ENCODE data around the gene CCDC85A. TPM values are rescaled to one million over a fixed set of nuclear protein-coding genes. Genes with fewer than 3 reads are reported as not detected.

CCDC85A gene
- total and polyA plus RNA-seq, 9 donors, result 0.17 to 6.8 (median 0.65) TPM

DNA sequence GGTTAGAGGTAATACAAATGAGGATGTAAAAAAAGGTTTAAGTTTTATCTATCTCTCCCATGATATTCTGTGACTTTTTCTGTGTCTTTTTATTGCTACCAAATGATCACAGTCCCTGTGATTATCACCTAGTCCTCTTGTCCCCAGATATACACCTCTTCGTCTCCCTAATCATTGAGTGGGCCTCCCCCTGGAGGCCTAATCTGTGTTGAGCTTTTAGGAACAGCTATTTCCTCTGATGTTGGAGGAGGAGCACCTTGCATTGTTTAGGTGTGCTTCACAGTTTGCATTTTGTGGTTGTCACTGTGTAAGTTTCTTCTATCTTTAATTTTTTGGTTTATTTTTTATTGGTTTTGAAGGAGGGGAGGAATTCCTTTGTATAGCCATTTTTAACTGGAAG lies 33.3 kb downstream of the CCDC85A start:
- 57 to 63% (median 60%) methylated on average over 1 of the region's 1 CpG for WGBS, 3 donors
- no peaks in the 10 kb centered on the region for H3K4me1 ChIP-seq (ENCODE audit: insufficient read depth)
- no peaks in the 10 kb centered on the region for H3K27me3 ChIP-seq
- intact Hi-C loops (cut with DNase I), result no loop called here
- no peak for DNase-seq
- no peak overlapping the region for H3K4me3 ChIP-seq
- no peak overlapping the region for H3K27ac ChIP-seq
- H3K9me3 ChIP-seq, result no peaks in the 10 kb centered on the region
- H3K36me3 ChIP-seq, result no peaks in the 10 kb centered on the region
- TF ChIP-seq EP300 (IDR thresholded peaks at IDR 0.05), result no peak
- TF ChIP-seq POLR2A (IDR thresholded peaks at IDR 0.05), result no peak
- TF ChIP-seq, protein P1, sequence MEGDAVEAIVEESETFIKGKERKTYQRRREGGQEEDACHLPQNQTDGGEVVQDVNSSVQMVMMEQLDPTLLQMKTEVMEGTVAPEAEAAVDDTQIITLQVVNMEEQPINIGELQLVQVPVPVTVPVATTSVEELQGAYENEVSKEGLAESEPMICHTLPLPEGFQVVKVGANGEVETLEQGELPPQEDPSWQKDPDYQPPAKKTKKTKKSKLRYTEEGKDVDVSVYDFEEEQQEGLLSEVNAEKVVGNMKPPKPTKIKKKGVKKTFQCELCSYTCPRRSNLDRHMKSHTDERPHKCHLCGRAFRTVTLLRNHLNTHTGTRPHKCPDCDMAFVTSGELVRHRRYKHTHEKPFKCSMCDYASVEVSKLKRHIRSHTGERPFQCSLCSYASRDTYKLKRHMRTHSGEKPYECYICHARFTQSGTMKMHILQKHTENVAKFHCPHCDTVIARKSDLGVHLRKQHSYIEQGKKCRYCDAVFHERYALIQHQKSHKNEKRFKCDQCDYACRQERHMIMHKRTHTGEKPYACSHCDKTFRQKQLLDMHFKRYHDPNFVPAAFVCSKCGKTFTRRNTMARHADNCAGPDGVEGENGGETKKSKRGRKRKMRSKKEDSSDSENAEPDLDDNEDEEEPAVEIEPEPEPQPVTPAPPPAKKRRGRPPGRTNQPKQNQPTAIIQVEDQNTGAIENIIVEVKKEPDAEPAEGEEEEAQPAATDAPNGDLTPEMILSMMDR (IDR thresholded peaks at IDR 0.05), result no peak

DNA sequence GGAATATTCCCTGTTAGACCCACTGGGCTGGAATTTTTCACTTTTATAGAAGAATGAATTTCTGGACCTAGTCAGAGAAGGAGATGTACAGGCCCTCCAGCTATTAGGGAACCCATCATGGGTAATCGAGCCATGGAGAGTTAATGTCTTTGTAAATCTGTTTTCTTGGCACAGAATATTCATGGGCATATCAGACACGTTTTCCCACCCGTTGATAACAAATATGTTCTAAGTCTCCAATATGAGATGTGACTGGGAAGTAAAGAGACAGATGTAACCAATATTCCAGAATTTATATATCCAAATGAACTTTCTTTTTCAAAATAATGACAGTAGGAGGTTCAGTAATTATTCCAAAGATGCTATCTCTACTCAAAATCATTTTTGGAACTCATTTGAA lies 38.7 kb downstream of the CCDC85A start:
- 55 to 73% (median 63%) methylated on average over 3 of the region's 3 CpGs for WGBS, 3 donors
- no peaks in the 10 kb centered on the region for H3K9me3 ChIP-seq
- DNase-seq, result no peak
- H3K27ac ChIP-seq, result no peak overlapping the region
- intact Hi-C loops (cut with DNase I), result no loop called here
- H3K4me1 ChIP-seq (ENCODE audit: insufficient read depth), result no peaks in the 10 kb centered on the region
- H3K4me3 ChIP-seq, result no peak overlapping the region
- TF ChIP-seq EP300 (IDR thresholded peaks at IDR 0.05), result no peak
- TF ChIP-seq, protein P1 (IDR thresholded peaks at IDR 0.05), result no peak
- no peak for TF ChIP-seq POLR2A (IDR thresholded peaks at IDR 0.05)
- H3K27me3 ChIP-seq, result no peaks in the 10 kb centered on the region
- H3K36me3 ChIP-seq, result no peaks in the 10 kb centered on the region

DNA sequence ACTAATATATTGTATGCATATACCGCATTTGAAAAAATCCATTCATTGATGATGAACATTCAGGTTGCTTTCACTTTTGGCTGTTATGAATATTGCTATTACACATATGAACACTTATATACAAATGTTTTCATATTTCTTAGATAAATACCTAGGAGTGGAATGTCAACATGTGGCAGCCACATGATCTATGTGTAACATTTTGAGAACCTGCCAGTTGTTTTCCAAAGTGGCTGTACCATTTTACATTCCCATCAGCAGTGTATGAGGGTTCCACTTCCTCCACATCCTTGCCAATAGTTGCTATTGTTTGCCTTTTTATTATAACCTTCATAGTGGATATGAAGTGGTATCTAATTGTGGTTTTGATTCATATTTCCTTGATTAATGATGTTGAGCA lies 40.5 kb downstream of the CCDC85A start:
- Histone ChIP-seq H3K27ac (no peak overlapping the region), H3K9me3 (no peaks in the 10 kb centered on the region), H3K36me3 (no peaks in the 10 kb centered on the region), H3K4me1 (ENCODE audit: insufficient read depth) (no peaks in the 10 kb centered on the region), H3K27me3 (no peaks in the 10 kb centered on the region), H3K4me3 (no peak overlapping the region)
- 79 to 95% (median 83%) methylated on average over 1 of the region's 1 CpG for WGBS, 3 donors
- TF ChIP-seq POLR2A (IDR thresholded peaks at IDR 0.05) (no peak), EP300 (IDR thresholded peaks at IDR 0.05) (no peak)
- TF ChIP-seq, protein P1 (IDR thresholded peaks at IDR 0.05), result no peak
- no peak for DNase-seq
- intact Hi-C loops (cut with DNase I), result no loop called here

DNA sequence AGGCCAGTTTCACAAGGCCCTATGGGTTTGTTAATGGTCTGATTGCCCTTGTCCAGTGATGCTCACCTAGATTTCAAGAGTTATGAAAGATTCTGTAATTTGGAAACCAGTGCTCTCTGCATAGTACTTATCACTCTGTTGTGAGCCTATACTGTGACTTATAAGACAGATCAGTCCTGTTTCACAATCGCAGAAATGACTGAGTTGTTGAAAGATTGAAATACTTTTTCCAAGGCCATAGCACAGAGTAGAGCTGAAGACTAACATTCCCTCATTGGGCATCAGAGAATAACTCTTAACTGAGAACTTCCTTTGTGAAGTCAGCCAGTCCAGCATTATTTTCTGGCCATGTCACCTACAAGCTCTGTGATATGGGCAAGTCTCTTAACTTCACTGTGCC lies 44.0 kb downstream of the CCDC85A start:
- WGBS, 3 donors, result 84 to 88% (median 88%) methylated on average over 1 of the region's 1 CpG
- DNase-seq, result no peak
- Histone ChIP-seq H3K9me3 (no peaks in the 10 kb centered on the region), H3K27ac (no peak overlapping the region), H3K27me3 (no peaks in the 10 kb centered on the region), H3K4me1 (ENCODE audit: insufficient read depth) (no peaks in the 10 kb centered on the region), H3K36me3 (no peaks in the 10 kb centered on the region), H3K4me3 (no peak overlapping the region)
- TF ChIP-seq POLR2A (IDR thresholded peaks at IDR 0.05) (no peak), EP300 (IDR thresholded peaks at IDR 0.05) (no peak)
- TF ChIP-seq, protein P1 (IDR thresholded peaks at IDR 0.05), result no peak
- intact Hi-C loops (cut with DNase I), result no loop called here

Measured in ovary (tissue), 9 donors.